GM18508 (cell line): ENCODE data around the gene BMP2.

ENCODE experiments used
- ATAC-seq: cut with Tn5 transposase; IDR thresholded peaks from one replicate; pipeline ENCODE4 v1.9.1; 2021; ENCODE audit warnings: moderate number of reproducible peaks; ENCODE audit not compliant: insufficient read depth, unreplicated experiment

The BMP2 gene

DNA sequence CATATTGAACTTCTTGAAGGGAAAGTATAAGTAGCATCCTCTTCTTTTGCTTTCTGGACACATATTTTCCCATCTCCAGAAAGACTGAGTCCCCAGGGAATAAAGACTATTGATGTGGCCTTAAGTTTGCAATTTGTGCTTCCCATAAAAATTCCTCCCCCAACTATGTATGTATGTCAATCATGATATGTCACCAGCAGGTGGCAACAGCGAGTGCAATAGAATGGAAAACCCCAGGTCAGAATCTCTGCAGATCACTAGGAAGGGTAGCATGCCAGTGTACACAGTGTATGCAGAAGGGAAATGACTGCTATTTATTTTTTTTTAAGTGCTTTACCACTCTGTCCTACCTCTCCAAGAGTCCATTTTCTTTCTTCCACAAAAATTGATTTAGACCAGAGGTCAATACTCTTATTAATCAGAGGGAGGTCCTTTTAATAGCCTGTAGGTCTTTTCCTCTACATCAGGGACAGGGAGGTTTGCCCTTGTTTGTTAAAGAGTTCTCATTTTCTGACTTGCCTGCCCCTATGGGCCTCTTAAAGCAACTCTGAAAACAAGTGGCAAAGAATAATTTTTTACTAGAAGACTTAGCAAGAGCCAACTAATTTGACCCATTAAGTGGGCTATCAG lies 61.4 kb downstream of the BMP2 start:
- peak; percentile 96 for ATAC-seq

GRCh38 chr20:6829510-6830116 lies 62.1 kb downstream of the BMP2 start:
- no peak for ATAC-seq
